Endometrial microvascular endothelial cells (primary cell): ENCODE results near the gene SLC8A1. TPM values are rescaled to one million over a fixed set of nuclear protein-coding genes. Genes with fewer than 3 reads are reported as not detected.

ENCODE experiments used
- in situ Hi-C: cut with HindIII; loops from 2 replicates; pipeline ENCODE4 v1.10.0; 2017; ENCODE audit warnings: low sequenced_read_pairs, low pct_unique_long_range_greater_than_20kb; ENCODE audit errors: inconsistent ontology term
- total RNA-seq: library from RNA; depleted of rRNA; stranded (reverse); fragments of >200 nt; gene quantifications from one replicate; pipeline ENCODE4 v1.2.3, GENCODE V29; 2015; ENCODE audit errors: inconsistent ontology term

SLC8A1 gene
- total RNA-seq, 1 donor from 2014 or later = 0.28 TPM

GRCh38 chr2:40466332-40466906 lies 14.5 kb upstream of the SLC8A1 start:
- in situ Hi-C loops = no loop called here

GRCh38 chr2:40463112-40463511 lies 11.2 kb upstream of the SLC8A1 start:
- in situ Hi-C loops = no loop called here

DNA sequence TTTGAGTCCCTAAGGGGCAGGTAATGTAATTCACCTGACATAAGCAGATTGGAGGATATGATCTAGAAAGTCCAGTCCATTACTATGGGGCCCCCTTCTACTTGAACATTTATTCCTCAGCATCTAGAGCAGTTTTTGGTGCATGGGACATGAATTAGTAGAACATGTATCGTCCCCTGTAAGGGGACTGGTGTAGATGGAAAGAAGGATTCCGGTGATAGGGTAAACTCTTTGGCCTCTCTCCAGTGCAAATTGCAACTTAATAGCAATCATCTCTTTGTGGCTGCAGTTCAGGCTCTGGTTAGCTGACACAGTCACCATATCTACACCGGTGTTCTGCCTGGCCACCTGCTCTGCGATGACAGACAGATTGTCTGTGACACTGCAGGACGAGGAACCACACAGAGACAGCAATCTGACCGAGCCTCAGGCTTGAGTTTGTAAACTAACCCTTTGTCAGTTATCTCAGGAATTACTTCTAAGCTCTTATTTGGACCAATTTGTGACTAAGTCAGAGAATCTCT lies 6.4 kb upstream of the SLC8A1 start:
- in situ Hi-C loops = no loop called here

DNA sequence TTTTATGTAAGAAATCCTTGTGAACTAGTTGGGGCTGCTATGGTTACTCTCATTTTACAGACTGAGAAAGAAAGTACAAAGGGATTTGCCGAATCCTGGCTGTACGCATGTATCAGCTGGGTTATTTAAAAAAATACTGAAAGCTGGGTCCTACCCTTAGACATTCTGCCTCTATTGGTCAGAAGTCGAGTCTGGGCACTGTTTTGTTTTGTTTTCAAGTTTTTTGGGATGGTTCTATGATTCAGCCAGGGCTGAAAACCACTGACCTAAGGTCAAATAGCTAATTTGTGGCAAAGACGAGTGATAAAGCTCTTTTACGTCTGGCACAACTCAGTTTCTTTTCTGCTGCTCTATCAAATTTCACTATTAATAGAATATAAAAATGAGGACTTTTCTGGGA lies 5.9 kb upstream of the SLC8A1 start:
- in situ Hi-C loops = no loop called here

DNA sequence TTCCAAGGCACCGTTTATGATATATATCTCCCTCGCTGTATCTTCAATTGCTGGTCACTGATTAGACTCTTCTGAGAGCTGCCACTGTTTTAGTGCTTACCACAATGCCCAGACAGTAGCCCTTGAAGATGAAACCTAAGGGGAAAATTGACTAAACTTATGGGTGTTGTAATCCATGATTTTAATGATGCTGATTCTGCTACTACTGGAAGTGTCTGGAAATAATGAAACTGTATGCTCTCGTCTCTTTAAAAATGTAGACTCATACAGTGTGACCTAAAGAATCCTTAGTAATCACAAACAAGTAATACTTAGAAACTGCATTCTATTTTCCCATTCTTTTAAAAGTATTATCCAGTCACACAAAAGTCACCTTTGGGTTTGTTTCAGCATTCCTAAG lies 5.5 kb upstream of the SLC8A1 start:
- in situ Hi-C loops = no loop called here

- in situ Hi-C loops = no loop called here
Measured at GRCh38 chr2:40456926-40457325, 5.0 kb upstream of the SLC8A1 start.

- in situ Hi-C loops = no loop called here
Measured at GRCh38 chr2:40455661-40456060, 3.8 kb upstream of the SLC8A1 start.

DNA sequence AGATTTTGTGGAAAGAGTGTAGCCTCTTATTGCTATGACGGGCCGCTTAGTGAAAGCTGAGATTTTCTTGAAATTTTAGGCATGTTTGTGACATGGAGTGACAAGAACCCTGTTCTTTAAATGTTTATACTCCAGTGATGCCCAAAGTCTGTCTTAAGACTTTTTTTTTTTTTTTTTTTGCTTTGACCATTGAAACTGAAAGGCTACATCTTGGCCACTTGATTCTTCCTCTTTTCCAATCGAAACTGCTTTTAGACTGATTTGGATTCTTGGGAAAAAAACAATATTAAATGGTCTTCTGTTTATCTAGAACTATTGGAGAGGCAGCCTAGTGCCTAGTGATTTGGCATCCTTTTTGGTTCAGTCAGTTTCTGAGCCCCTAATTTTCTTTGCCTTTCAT lies 2.4 kb upstream of the SLC8A1 start:
- in situ Hi-C loops = no loop called here

GRCh38 chr2:40452786-40453185 lies 896 bp upstream of the SLC8A1 start:
- in situ Hi-C loops = no loop called here

GRCh38 chr2:40450796-40451430 lies 977 bp downstream of the SLC8A1 start:
- in situ Hi-C loops = no loop called here

DNA sequence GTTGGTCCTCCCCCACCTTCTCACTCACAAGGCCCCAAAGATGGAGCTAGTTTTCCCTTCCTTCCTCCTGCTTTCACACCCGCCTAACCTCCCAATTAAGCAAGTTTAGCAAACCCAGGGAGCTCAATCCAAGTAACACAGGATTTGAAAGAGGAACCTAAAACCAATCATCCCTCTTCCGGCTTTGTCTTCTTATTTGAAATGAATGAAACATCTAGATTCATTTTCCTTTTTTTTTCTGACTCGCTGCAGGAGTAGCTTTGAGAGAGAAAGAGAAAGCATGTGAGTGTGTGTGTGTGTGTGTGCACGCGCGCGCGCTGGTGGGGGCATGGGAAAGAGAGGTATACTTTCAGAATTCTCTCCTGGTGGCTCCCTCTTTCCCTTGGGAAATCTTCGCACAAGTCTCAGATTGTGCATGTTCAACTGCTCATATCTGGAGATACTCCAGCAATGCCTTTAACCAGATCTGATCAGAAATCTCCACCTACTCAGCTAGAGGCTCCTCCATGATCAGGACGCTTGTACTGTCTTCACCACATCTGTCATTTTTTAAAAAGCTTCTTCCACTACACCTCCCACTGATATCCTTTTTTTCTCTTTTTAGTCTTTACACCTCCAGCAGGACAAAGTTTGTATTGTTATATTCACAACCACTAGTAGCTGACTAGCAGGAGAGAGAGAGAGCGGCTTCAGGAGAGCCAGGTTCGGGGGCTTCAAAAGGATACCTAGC lies 1.7 kb downstream of the SLC8A1 start:
- in situ Hi-C loops = no loop called here

DNA sequence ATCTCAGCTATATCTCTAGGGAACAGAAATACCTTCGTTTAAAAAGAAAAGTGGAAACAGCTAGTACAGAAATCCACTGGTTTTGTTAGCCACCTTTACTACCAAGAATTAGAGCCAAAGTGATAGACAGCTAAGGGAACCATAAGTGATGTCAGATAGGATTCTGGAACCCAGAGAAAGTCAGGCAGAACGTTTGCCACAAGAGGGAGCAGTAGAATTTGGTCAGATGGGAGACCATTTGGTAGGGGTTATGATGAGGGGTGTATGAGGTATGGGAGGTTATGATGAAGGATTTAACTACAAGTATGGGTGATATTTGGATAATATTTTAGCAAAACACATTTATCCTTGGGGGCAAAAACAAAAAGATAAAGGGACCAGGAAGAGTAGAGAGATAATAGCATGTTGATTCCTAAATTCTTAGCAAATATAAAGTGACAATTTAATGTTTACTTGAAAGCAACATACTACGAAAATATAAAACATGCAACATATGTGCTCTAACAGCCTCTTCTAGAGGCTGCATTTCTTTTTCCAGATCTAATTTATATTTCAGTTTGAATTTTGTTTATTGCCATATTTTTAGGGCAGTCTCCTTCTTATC lies 3.3 kb downstream of the SLC8A1 start:
- in situ Hi-C loops = no loop called here

DNA sequence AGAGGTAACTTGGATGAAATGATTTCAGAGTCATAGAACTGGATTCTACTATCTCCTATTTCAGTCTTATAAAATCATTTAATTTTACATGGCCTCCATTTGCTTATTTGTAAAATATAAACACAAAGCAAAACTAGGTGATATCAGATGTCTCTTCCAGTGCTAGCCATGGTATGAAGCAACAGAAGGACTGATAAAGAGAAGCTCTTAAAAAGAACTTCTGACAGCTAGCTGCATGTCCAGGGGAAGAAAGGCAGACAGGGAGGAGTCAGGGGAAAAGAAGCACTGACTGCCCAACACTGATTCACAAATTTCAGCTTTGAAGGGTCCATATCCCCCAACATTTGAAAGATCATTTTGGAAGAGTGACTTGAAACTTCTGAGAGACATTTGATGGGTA lies 6.4 kb downstream of the SLC8A1 start:
- in situ Hi-C loops = no loop called here

DNA sequence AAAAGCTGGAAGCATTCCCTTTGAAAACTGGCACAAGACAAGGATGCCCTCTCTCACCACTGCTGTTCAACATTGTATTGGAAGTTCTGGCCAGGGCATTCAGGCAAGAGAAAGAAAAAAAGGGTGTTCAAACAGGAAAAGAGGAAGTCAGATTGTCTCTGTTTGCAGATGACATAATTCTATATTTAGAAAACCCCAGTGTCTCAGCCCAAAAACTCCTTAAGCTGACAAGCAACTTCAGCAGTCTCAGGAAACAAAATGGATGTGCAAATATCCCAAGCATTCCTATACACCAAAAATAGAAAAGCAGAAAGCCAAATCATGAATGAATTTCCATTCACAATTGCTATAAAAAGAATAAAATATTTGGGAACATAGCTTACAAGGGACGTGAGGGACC lies 11.1 kb downstream of the SLC8A1 start:
- in situ Hi-C loops = no loop called here

DNA sequence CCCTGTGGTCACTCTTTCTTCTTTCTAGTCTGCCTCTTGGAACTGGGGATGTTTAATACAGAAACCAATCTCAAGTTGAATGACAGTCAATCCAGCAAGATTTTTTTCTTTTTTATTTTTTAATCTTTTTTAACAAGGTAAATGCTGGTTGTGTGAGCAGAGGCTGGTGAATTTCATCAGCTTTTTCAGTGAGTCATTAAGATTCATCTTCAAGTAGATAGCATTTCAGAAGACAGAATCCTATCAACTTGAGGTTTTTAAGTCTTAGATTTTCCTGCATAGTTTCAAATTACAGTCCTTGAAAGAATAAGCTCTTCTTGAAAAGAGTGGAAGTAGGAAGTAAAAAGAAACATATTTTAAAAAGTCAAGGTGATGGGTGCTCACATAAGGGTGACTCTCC lies 12.4 kb downstream of the SLC8A1 start:
- in situ Hi-C loops = no loop called here

DNA sequence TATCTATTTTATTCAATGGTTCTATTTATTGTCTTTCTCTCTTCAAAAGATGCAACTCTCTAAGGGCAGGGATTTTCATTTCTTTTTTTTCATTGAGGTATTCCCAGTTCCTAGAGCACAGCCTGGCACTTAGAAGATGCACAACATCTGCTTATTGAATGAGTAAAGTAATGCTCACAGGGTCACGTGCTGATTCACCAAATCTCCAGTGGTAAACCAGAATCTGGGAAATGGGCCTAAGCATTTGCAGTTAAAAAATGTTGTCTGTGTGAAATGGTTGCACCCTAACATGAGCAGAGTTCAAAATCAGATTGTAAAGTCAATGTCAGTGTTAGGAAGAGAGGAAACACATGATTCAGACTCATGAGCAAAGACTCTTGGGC lies 15.8 kb downstream of the SLC8A1 start:
- in situ Hi-C loops = no loop called here

DNA sequence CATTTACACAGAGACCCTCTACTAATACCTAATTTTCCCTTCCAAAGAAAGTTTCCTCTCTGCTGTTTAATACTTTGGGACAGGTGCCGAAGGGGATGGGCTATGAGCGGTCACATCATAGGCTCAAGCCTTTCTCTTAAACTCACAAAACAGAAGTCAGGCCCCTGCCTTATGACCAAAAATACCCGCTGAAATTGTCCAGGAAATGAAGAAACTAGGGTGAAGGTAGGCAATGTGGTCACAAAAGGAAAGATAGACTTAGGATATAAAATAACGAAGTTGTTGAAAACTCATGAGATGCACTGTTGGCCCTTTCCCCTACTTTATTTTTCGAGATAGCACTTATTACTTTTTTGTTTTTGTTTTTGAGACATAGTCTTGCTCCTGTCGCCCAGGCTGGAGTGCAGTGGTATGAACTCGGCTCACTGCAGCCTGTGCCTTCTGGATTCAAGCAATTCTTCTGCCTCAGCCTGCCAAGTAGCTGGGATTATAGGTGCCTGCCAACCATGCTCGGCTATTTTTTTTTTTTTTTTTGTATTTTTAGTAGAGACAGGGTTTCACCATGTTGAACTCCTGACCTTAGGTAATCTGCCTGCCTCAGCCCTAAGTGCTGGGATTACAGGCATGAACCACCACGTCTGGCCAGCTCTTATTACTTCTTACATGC lies 16.3 kb downstream of the SLC8A1 start:
- in situ Hi-C loops = no loop called here

- in situ Hi-C loops = no loop called here
Measured at GRCh38 chr2:40434731-40435271, 17.1 kb downstream of the SLC8A1 start.

DNA sequence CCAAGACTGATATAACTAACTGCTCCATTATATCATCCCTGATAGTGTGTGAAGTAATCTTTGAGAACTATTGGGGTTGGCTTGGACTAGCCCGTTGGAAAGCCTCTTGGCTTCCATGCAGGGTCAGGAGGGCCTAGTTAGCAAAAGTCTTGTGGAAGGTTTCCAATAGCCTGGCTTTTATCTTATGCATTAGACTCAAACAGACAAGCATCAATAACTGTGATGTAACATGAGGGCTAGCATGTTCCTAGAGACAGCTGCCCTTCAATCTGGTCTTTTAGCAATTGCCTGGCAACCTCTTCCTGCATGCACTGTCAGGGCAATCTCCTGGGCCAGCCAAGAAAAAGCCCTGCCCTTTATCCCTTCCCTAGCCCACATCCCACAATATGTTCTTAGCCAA lies 18.2 kb downstream of the SLC8A1 start:
- in situ Hi-C loops = no loop called here
